Activated CD8-positive, alpha-beta memory T cell treated with anti-CD3 and anti-CD28 coated beads for 1 hour (primary cell): Measurements from ENCODE around the gene OSBPL10.
"Not testable (repeated sequence)": the region's sequence is repeated elsewhere in the genome, so short reads cannot be mapped to it uniquely, and the experiment has no call there.

Source experiments
- DNase-seq, 2 donors: peaks; one replicate each; pipeline ENCODE4 v3.0.0-alpha.2; 2020; ENCODE audit warnings: low read depth in 1 of 2; ENCODE audit errors: extremely low read depth in 1 of 2

Gene OSBPL10

GRCh38 chr3:31981206-31982181, at the start of gene OSBPL10, which contains the start of gene ZNF860:
Gene OSBPL10 (minus strand): TSS chr3:31981262. CDS start chr3:31981179, 83 bp downstream.
Gene ZNF860 (plus strand): TSS chr3:31981750. CDS start chr3:31989080, 7,330 bp downstream.
- DNase-seq: no peak

GRCh38 chr3:32026593-32026992, 45.5 kb upstream of the OSBPL10 start:
- DNase-seq: no peak

- no peak for DNase-seq
Measured at GRCh38 chr3:32022947-32023346, 41.9 kb upstream of the OSBPL10 start.

GRCh38 chr3:32021748-32022147, 40.7 kb upstream of the OSBPL10 start:
- DNase-seq: no peak

GRCh38 chr3:32021155-32021554, 40.1 kb upstream of the OSBPL10 start:
- no peak for DNase-seq

- no peak for DNase-seq
Measured at GRCh38 chr3:32018757-32019564, 37.9 kb upstream of the OSBPL10 start.

GRCh38 chr3:32017286-32017685, 36.2 kb upstream of the OSBPL10 start:
- no peak for DNase-seq

GRCh38 chr3:32015638-32016037, 34.6 kb upstream of the OSBPL10 start:
- not testable (repeated sequence) for DNase-seq

- DNase-seq: not testable (repeated sequence)
Measured at GRCh38 chr3:32010699-32011098, 29.6 kb upstream of the OSBPL10 start.

GRCh38 chr3:32009957-32010356, 28.9 kb upstream of the OSBPL10 start:
- DNase-seq: no peak

- no peak for DNase-seq
Measured at GRCh38 chr3:32009101-32009500, 28.0 kb upstream of the OSBPL10 start.

GRCh38 chr3:32004113-32004765, 23.2 kb upstream of the OSBPL10 start:
- no peak for DNase-seq

GRCh38 chr3:32003380-32003779, 22.3 kb upstream of the OSBPL10 start:
- no peak for DNase-seq

GRCh38 chr3:32002561-32003368, 21.7 kb upstream of the OSBPL10 start:
- no peak for DNase-seq

GRCh38 chr3:32000877-32001276, 19.8 kb upstream of the OSBPL10 start:
- no peak for DNase-seq

- no peak for DNase-seq
Measured at GRCh38 chr3:31999907-32000439, 18.9 kb upstream of the OSBPL10 start.

GRCh38 chr3:31997500-31997899, 16.4 kb upstream of the OSBPL10 start:
- DNase-seq: no peak

- DNase-seq: no peak
Measured at GRCh38 chr3:31996195-31996594, 15.1 kb upstream of the OSBPL10 start.

GRCh38 chr3:31995026-31995425, 14.0 kb upstream of the OSBPL10 start:
- DNase-seq: not testable (repeated sequence)

- no peak for DNase-seq
Measured at GRCh38 chr3:31993843-31994242, 12.8 kb upstream of the OSBPL10 start.
